Skeletal muscle satellite cell (primary cell): ENCODE results near the gene EPB41.

Experiments used
- H3K27me3 ChIP-seq: 2 replicates; pipeline ENCODE4 v1.7.0; 2013; ENCODE audit warnings: low read length; ENCODE audit not compliant: control insufficient read depth, insufficient read depth
- H3K36me3 ChIP-seq: 2 replicates; pipeline ENCODE4 v1.7.0; 2013; ENCODE audit warnings: mild to moderate bottlenecking, control low read depth, low read length; ENCODE audit not compliant: insufficient read depth
- H3K4me1 ChIP-seq: 2 replicates; pipeline ENCODE4 v1.7.0; 2013; ENCODE audit warnings: low read length; ENCODE audit not compliant: control insufficient read depth, insufficient read depth
- H3K4me2 ChIP-seq: 2 replicates; pipeline ENCODE4 v1.7.0; 2013; ENCODE audit warnings: mild to moderate bottlenecking, low read length
- H3K4me3 ChIP-seq: 2 replicates; pipeline ENCODE4 v1.7.0; 2013; ENCODE audit warnings: low read length
- H3K9ac ChIP-seq: 2 replicates; pipeline ENCODE4 v1.7.0; 2013; ENCODE audit warnings: mild to moderate bottlenecking, low read depth, low read length, moderate library complexity
- H3K9me3 ChIP-seq: replicated peaks from 2 replicates; pipeline ENCODE4 v1.7.0; 2013; ENCODE audit warnings: mild to moderate bottlenecking, control low read depth, low read length

The EPB41 gene

DNA sequence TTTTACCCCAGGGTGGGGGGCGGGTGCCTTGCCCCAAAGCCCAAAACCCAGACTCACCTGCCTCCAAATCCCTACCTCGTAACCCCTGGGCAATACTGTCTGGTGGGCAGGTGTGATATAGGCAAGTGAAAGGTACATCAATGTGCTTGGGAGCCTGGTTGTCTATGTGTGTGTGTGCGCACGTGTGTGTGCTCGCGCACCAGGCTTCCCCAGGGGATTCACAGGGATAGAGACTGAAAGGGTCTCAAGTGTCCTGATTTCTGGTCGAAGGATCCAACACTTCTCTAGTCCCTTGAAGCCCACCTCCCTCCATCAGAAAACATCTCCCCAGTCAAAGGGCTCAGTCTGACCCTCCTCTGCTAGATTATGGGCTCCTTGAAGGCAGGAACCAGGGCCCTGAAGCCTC is 28.9 kb upstream of the EPB41 start:
- Histone ChIP-seq H3K4me1 (peaks cover 12% of the 10 kb centered on the region), H3K36me3 (no peaks in the 10 kb centered on the region), H3K9me3 (no peaks in the 10 kb centered on the region), H3K4me3 (no peak overlapping the region), H3K27me3 (peaks cover 7% of the 10 kb centered on the region), H3K9ac (no peak overlapping the region), H3K4me2 (no peak overlapping the region)

DNA sequence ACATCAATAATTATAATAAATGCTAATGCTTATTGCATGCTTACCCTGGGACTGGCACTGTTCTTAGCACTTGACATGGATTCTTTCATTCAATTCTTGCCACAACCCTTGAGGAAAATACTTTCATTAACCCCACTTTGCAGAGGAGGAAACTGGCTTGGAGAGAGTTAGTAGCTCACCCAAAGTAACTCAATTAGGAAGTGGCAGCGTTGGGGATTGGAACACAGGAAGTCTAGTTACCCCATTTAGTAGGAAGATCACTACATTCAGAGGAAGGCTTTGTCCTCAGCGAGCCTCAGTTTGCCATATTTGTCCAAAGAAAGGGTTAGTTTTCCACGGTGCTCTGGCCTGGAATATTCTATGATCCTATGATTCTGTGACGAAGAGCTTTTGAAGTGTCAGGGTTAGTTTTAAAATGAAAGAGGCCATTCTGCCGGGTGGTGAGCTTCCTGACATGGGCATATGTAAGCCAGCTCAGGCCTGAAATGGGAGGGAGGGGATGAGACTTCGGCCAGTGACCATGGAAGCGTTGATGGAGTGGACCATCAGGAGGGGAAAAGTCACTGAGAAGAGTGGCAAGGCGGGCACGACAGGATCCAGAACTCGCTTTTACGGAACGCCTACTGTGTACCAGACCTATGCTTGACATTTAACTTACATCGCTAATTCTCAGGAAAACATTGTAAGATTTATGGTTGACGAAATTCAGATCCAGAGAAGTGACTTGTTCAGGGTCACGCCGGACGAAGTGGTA is 28.2 kb upstream of the EPB41 start:
- Histone ChIP-seq H3K9me3 (no peaks in the 10 kb centered on the region), H3K9ac (no peak overlapping the region), H3K4me3 (no peak overlapping the region)

DNA sequence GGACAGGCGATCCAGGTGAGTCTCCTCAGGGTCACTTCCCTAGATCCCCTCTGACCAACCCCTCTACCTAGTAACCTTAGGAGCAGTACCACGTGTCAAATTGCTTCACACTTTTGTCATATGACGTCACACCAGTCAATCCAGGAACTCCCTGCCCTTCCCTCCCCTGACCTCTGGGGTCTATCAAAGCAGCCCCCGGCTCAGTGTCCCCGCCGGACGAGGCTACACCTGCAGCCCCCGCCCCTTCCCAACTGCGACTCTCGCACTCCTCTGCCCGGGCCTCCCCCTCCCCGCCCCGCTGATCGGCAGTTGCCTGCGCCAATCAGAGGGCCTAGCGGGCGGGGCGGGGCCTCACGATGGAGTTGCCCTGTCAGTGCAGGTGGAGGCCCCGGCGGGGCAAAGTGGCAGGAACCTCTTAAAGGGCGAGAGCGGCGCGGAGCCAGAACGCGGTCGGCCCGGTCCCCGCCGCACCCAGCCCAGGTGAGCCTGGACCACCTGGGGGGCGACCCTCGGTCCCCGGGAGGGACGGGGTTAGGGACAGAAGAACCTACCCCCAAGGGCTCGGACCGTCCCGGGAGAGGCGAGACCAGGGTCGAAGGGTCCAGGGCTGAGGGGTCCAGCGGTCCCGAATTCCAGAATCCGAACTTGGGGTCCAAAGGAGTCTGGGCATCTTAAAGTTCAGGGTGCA is 27.5 kb upstream of the EPB41 start:
- H3K9ac ChIP-seq, result peak overlapping the region; percentile 55
- no peaks in the 10 kb centered on the region for H3K9me3 ChIP-seq
- H3K4me1 ChIP-seq, result peaks cover 12% of the 10 kb centered on the region
- H3K4me3 ChIP-seq, result peak overlapping the region; percentile 70
- peak overlapping the region; percentile 87 for H3K4me2 ChIP-seq
- H3K27me3 ChIP-seq, result peaks cover 16% of the 10 kb centered on the region
- H3K36me3 ChIP-seq, result no peaks in the 10 kb centered on the region

More for the DNA sequence above, 28.2 kb upstream of the EPB41 start:
- Histone ChIP-seq H3K27me3 (peaks cover 12% of the 10 kb centered on the region), H3K36me3 (no peaks in the 10 kb centered on the region), H3K4me1 (peaks cover 12% of the 10 kb centered on the region), H3K4me2 (peak overlapping the region; percentile 87)

DNA sequence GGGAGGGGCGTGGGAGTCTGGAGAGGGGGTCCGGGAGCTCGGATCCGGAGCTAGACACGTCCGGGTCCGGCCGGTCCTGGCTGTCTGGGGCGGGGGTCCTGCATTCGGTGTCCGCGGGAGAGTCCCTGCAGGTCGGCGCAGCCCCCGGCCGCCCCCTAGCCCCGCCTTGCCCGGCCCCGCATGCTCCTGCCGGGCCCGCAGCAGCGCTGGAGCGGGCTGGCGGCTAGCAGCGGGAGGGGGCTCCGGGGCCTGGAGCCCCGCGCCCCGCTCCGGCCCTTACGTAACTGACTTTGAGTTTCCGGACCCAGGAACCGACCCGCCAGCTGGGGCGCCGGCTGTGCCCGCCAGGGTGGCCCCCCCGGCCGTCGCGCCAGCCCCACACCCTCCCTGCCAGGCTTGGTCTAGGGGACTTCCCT is 26.9 kb upstream of the EPB41 start:
- Histone ChIP-seq H3K4me1 (peaks cover 12% of the 10 kb centered on the region), H3K4me2 (peak overlapping the region; percentile 87), H3K36me3 (no peaks in the 10 kb centered on the region), H3K9ac (peak overlapping the region; percentile 55), H3K27me3 (peaks cover 16% of the 10 kb centered on the region), H3K4me3 (peak overlapping the region; percentile 70), H3K9me3 (no peaks in the 10 kb centered on the region)

DNA sequence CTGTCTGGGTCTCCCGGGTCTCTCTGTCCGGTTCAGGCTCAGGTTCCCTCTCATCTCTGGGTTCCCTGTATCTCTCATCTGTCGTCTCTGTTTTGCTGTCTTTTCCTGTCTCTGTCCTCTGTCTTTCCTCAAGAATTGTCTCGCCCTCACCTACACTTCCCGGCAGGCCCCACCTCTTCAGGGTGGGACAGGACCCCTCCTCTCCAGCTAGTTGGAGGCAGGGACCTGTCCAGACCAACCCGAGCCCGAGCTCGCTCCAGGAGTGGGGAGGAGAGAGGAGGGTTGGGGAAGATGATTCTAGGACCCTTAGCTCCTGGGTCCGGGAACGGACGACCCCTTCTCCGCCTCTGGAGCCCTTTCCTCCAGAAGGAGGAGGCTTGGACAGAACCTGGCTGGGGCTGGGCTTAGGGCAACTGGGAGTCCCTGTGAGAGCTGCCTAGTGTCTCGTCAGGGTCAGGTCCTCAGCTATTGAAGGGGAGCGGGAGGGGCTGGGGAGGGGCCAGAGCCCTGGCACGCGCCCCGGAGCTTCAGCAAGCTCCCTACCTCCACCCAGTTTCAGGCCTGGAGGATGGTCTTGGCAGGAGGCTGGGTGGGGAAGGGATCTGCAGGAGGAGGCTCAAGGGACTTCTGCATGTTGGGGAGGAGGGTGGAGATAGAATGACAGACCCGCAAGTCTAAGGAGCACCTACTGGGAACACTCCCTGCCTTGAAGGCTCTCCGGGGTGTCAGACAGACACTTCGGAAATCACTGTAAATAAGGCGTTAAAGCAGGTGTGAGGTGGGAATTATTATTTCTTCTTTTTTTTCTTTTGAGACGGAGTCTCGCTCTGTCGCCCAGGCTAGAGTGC is 26.3 kb upstream of the EPB41 start:
- peak overlapping the region; percentile 87 for H3K4me2 ChIP-seq
- H3K36me3 ChIP-seq, result no peaks in the 10 kb centered on the region
- H3K9me3 ChIP-seq, result no peaks in the 10 kb centered on the region
- H3K9ac ChIP-seq, result peak overlapping the region; percentile 55
- H3K4me1 ChIP-seq, result peaks cover 12% of the 10 kb centered on the region
- peaks cover 16% of the 10 kb centered on the region for H3K27me3 ChIP-seq
- peak overlapping the region; percentile 70 for H3K4me3 ChIP-seq

DNA sequence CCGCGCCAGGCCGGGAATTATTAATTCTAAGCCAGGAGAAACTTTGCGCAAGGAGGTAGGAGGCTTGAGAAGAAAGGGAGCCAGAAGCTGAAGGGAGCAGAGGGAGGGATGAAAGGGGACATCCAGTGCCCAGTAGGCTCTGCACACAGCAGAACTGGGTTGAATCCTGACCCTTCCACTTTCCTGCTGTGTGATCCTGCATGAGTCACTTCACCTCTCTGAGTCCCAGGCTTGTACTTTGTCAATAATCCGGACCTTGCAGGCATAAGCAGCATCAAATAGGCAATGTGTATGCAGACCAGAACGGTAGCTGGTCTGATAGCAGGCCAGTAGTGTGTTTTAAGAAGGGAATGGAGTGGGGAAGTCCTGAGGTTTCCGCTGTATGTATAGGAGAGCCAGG is 25.5 kb upstream of the EPB41 start:
- Histone ChIP-seq H3K36me3 (no peaks in the 10 kb centered on the region), H3K27me3 (peaks cover 16% of the 10 kb centered on the region), H3K4me3 (no peak overlapping the region), H3K4me1 (peaks cover 12% of the 10 kb centered on the region), H3K4me2 (no peak overlapping the region), H3K9ac (no peak overlapping the region), H3K9me3 (no peaks in the 10 kb centered on the region)

DNA sequence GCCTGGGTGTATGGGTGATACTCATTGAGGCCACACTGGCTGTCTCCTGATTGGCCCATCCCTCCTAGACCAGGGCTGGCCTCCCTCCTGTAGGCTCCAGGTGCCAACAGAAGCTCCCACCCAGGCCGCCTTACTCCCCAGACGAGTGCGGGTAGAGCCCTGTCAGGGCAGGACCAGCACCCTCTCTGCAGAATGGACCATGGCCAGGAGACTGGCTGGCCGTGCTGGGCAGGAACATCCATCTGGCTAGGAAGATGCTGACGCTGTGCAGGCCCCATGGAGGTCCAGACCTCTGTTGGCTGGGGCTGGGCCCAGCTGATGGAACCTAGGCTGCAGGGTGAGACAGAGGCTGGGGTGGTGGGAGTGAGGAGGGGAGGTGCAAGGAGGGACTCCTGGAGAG is 25.0 kb upstream of the EPB41 start:
- Histone ChIP-seq H3K4me3 (no peak overlapping the region), H3K9ac (no peak overlapping the region), H3K36me3 (no peaks in the 10 kb centered on the region), H3K27me3 (peaks cover 16% of the 10 kb centered on the region), H3K4me1 (peaks cover 12% of the 10 kb centered on the region), H3K9me3 (no peaks in the 10 kb centered on the region), H3K4me2 (no peak overlapping the region)

DNA sequence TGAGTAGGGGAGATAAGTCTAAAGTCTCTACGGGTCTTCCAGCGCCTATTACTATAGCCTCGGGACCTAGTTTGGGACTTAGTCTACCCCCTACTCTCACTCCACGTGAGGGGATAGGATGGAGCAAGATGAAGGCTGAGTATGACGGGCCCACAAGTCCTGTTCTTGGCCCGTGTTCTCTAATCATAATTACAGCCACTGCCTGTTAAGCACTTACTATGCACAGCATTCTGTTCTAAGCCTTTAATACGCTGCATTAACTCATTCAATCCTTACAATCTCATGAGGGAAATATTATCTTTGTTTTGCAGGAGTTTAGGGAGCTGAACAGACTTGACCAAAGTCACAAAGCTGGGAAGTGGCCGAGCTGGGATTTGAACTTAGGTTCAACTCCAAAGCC is 23.9 kb upstream of the EPB41 start:
- no peaks in the 10 kb centered on the region for H3K36me3 ChIP-seq
- no peak overlapping the region for H3K9ac ChIP-seq
- H3K4me3 ChIP-seq, result no peak overlapping the region
- H3K9me3 ChIP-seq, result no peaks in the 10 kb centered on the region
- H3K4me2 ChIP-seq, result no peak overlapping the region
- peaks cover 5% of the 10 kb centered on the region for H3K4me1 ChIP-seq
- peaks cover 16% of the 10 kb centered on the region for H3K27me3 ChIP-seq

DNA sequence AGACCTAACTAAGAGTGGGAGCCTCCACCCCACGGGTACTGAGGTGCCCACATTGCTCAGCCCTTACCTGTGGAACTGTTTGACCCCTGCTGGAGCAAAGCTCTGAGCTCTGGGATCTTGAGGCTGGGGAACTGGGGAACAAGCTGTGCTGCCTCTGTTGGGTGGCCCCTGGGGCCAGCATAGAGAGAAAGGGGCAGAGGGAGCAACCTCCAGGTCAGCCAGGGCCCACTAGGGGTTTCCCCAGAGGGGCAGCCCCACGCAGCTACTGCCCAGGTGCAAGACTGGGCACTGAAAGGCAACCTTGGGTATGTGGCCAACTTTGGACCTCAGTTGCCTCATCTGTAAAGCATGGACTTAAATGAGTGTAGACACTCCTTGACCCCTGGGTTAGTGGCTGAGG is 23.5 kb upstream of the EPB41 start:
- Histone ChIP-seq H3K9me3 (no peaks in the 10 kb centered on the region), H3K4me2 (no peak overlapping the region), H3K36me3 (no peaks in the 10 kb centered on the region), H3K4me3 (no peak overlapping the region), H3K4me1 (peaks cover 5% of the 10 kb centered on the region), H3K9ac (no peak overlapping the region), H3K27me3 (peaks cover 16% of the 10 kb centered on the region)

DNA sequence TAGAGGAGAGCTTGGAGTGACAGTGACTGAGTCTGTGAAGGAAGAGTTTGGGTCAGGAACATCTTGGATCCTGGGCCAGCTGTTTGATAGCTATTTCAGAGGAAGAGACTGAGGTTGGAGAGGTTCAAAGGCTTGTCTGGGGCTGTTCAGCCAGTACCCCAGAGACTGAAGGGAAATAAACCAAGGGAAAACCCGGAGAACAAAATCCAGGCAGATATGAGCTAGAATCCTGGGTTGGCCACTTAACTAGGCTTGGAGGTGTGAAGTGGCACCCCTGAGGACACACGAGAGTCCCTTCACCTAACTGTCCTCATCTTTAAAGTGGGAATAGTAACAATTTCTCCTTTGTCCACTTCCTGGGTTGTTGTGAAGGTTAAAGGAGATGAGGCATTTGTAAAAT is 23.1 kb upstream of the EPB41 start:
- peaks cover 16% of the 10 kb centered on the region for H3K27me3 ChIP-seq
- no peaks in the 10 kb centered on the region for H3K9me3 ChIP-seq
- no peaks in the 10 kb centered on the region for H3K36me3 ChIP-seq
- H3K4me3 ChIP-seq, result no peak overlapping the region
- peaks cover 5% of the 10 kb centered on the region for H3K4me1 ChIP-seq
- H3K4me2 ChIP-seq, result no peak overlapping the region
- H3K9ac ChIP-seq, result no peak overlapping the region

DNA sequence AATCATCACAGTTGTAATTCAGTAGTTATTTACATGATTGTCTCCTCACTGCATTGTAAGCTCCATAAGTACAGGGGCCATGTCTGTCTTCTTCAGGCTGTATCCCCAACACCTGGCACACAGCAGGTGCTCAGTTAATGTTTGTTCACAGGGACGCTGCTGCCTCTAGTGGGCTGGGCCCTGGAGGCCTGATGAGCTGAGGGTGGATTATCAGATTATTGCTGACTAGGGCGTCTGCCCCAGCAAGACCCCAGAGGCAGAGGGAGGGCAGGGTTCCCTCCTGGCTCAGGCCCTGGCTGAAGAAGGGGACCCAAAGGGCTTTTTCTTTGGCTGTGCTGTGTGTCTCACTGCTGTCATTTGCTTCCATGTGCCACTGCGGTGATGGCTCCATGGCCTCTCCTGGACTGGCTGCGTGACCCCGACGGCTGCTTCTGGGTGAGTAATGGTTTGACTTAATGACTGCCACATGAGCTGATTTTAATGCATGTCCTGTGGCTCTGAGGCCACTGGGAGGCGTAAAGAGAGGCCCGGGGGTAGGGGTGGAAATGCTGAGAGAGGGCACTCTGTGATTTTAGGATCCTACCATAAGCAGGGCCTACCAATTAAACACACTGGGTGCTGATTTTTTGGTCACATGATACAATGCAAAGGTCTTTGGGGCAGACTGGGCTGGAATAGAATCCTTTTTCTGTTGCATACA is 20.8 kb upstream of the EPB41 start:
- peaks cover 11% of the 10 kb centered on the region for H3K27me3 ChIP-seq
- no peak overlapping the region for H3K4me3 ChIP-seq
- no peaks in the 10 kb centered on the region for H3K36me3 ChIP-seq
- no peaks in the 10 kb centered on the region for H3K4me1 ChIP-seq
- H3K4me2 ChIP-seq, result no peak overlapping the region
- H3K9me3 ChIP-seq, result no peaks in the 10 kb centered on the region
- no peak overlapping the region for H3K9ac ChIP-seq
